ENCODE results near the gene LGALS9B.
"Not testable (repeated sequence)": the region's sequence is repeated elsewhere in the genome, so short reads cannot be mapped to it uniquely, and the experiment has no call there.

GRCh38 chr17:20457848-20458381 is 9.4 kb downstream of the LGALS9B start:
- TF ChIP-seq, protein P1, sequence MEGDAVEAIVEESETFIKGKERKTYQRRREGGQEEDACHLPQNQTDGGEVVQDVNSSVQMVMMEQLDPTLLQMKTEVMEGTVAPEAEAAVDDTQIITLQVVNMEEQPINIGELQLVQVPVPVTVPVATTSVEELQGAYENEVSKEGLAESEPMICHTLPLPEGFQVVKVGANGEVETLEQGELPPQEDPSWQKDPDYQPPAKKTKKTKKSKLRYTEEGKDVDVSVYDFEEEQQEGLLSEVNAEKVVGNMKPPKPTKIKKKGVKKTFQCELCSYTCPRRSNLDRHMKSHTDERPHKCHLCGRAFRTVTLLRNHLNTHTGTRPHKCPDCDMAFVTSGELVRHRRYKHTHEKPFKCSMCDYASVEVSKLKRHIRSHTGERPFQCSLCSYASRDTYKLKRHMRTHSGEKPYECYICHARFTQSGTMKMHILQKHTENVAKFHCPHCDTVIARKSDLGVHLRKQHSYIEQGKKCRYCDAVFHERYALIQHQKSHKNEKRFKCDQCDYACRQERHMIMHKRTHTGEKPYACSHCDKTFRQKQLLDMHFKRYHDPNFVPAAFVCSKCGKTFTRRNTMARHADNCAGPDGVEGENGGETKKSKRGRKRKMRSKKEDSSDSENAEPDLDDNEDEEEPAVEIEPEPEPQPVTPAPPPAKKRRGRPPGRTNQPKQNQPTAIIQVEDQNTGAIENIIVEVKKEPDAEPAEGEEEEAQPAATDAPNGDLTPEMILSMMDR (IDR thresholded peaks at IDR 0.05), result not testable (repeated sequence)
- TF ChIP-seq TAF1 (IDR thresholded peaks at IDR 0.05; ENCODE audit: borderline replicate concordance, low read depth, low read length); MAX (IDR thresholded peaks at IDR 0.05; ENCODE audit: low read depth); POLR2AphosphoS5 (IDR thresholded peaks at IDR 0.05; ENCODE audit: low read depth, low read length); JUND (IDR thresholded peaks at IDR 0.05); SIN3A (IDR thresholded peaks at IDR 0.05; ENCODE audit: borderline replicate concordance, low read depth, low read length); EP300 (IDR thresholded peaks at IDR 0.05; ENCODE audit: borderline replicate concordance in 1 of 2, low read depth in 1 of 2, low read length in 1 of 2); TCF12 (IDR thresholded peaks at IDR 0.05); GABPA (IDR thresholded peaks at IDR 0.05; ENCODE audit: low read depth): not testable (repeated sequence)
- TF ChIP-seq, protein P2, sequence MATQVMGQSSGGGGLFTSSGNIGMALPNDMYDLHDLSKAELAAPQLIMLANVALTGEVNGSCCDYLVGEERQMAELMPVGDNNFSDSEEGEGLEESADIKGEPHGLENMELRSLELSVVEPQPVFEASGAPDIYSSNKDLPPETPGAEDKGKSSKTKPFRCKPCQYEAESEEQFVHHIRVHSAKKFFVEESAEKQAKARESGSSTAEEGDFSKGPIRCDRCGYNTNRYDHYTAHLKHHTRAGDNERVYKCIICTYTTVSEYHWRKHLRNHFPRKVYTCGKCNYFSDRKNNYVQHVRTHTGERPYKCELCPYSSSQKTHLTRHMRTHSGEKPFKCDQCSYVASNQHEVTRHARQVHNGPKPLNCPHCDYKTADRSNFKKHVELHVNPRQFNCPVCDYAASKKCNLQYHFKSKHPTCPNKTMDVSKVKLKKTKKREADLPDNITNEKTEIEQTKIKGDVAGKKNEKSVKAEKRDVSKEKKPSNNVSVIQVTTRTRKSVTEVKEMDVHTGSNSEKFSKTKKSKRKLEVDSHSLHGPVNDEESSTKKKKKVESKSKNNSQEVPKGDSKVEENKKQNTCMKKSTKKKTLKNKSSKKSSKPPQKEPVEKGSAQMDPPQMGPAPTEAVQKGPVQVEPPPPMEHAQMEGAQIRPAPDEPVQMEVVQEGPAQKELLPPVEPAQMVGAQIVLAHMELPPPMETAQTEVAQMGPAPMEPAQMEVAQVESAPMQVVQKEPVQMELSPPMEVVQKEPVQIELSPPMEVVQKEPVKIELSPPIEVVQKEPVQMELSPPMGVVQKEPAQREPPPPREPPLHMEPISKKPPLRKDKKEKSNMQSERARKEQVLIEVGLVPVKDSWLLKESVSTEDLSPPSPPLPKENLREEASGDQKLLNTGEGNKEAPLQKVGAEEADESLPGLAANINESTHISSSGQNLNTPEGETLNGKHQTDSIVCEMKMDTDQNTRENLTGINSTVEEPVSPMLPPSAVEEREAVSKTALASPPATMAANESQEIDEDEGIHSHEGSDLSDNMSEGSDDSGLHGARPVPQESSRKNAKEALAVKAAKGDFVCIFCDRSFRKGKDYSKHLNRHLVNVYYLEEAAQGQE (IDR thresholded peaks at IDR 0.05; ENCODE audit: low read depth, low read length), result not testable (repeated sequence)
